ENCODE measurements around the gene FAM117A. TPM values are rescaled to one million over a fixed set of nuclear protein-coding genes. Genes with fewer than 3 reads are reported as not detected.
A peak's percentile ranks its signal among the peaks of the same experiment; 100 is the strongest.

FAM117A gene
- total and polyA plus RNA-seq, 11 donors = 5.2 to 18.5 (median 10.4) TPM

DNA sequence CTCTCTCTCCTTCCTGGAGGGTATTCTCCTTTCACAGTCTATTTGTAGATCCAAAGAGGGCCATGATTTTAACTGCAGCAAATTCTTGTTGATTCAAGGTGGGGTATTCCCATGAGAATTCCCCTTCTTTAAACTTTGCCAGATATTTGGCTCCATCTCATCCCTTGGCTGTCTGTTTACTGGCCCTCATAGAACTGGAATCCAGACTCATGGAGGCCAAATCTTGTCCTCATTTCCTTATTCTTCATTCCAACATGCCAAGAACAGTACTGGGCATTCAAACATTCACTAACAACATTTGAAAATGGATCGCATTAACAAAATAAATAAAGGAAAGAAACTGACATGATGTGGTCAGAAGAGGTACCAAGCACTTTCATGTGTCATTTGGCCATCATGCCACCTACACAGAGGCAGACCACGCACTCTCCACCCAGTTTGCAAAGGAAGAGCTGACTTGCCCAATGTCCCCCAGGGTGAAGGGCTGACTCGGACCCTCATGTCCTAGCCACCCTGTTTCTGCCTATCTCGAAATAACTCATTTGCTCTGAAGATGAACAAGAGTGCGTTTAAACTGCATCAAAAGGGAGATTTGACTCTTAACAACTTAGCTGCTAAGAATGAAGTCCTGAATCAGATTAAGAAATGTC, 33.0 kb downstream of the FAM117A start:
- H3K27me3 ChIP-seq = no peaks in the 10 kb centered on the region
- no peak for DNase-seq
- intact Hi-C loops (cut with DNase I) = loop anchor here in 1 of 10 donors (2.0 kb wide), 1 partner anchor 48 kb away; no protein-coding TSS in a partner anchor
- H3K27ac ChIP-seq = peak overlapping the region; percentile 35 to 94 (median 76)
- H3K4me3 ChIP-seq = no peak overlapping the region
- H3K36me3 ChIP-seq = no peaks in the 10 kb centered on the region
- no peak for TF ChIP-seq POLR2A (IDR thresholded peaks at IDR 0.05)
- TF ChIP-seq, protein P1, sequence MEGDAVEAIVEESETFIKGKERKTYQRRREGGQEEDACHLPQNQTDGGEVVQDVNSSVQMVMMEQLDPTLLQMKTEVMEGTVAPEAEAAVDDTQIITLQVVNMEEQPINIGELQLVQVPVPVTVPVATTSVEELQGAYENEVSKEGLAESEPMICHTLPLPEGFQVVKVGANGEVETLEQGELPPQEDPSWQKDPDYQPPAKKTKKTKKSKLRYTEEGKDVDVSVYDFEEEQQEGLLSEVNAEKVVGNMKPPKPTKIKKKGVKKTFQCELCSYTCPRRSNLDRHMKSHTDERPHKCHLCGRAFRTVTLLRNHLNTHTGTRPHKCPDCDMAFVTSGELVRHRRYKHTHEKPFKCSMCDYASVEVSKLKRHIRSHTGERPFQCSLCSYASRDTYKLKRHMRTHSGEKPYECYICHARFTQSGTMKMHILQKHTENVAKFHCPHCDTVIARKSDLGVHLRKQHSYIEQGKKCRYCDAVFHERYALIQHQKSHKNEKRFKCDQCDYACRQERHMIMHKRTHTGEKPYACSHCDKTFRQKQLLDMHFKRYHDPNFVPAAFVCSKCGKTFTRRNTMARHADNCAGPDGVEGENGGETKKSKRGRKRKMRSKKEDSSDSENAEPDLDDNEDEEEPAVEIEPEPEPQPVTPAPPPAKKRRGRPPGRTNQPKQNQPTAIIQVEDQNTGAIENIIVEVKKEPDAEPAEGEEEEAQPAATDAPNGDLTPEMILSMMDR (IDR thresholded peaks at IDR 0.05) = no peak
- 65 to 75% (median 71%) methylated on average over 5 of the region's 5 CpGs for WGBS, 4 donors
- no peaks in the 10 kb centered on the region for H3K9me3 ChIP-seq
- no peak for ATAC-seq
- peaks cover 4 to 70% (median 52%) of the 10 kb centered on the region in 12 donors for H3K4me1 ChIP-seq

GRCh38 chr17:49730078-49730784, 33.7 kb downstream of the FAM117A start:
- DNase-seq (peak; percentile 84 to 95 (median 91)), ATAC-seq (peak; percentile 96 to 97 (median 97))
- Histone ChIP-seq H3K36me3 (peaks cover 0 to 5% (median 0%) of the 10 kb centered on the region in 9 donors), H3K4me3 (no peak overlapping the region), H3K4me1 (peaks cover 4 to 72% (median 52%) of the 10 kb centered on the region in 12 donors), H3K27ac (peak overlapping the region; percentile 35 to 94 (median 76)), H3K27me3 (no peaks in the 10 kb centered on the region), H3K9me3 (no peaks in the 10 kb centered on the region)
- TF ChIP-seq, protein P1 (IDR thresholded peaks at IDR 0.05) = no peak
- WGBS, 4 donors = 6 to 12% (median 11%) methylated on average over 4 of the region's 4 CpGs
- intact Hi-C loops (cut with DNase I) = loop anchor here in 1 of 10 donors (2.0 kb wide), 1 partner anchor 49 kb away; no protein-coding TSS in a partner anchor

- H3K27ac ChIP-seq = peak overlapping the region in 11 of 12 donors; percentile 35 to 94 (median 75)
- WGBS, 4 donors = 59 to 77% (median 70%) methylated on average over 3 of the region's 3 CpGs
- no peak overlapping the region for H3K4me3 ChIP-seq
- TF ChIP-seq POLR2A (IDR thresholded peaks at IDR 0.05) = no peak
- TF ChIP-seq, protein P1 (IDR thresholded peaks at IDR 0.05) = no peak
- H3K36me3 ChIP-seq = peaks cover 0 to 5% (median 0%) of the 10 kb centered on the region in 9 donors
- H3K9me3 ChIP-seq = no peaks in the 10 kb centered on the region
- peak in 1 of 5 donors; percentile 43 for DNase-seq
- H3K4me1 ChIP-seq = peaks cover 4 to 83% (median 56%) of the 10 kb centered on the region in 12 donors
- H3K27me3 ChIP-seq = no peaks in the 10 kb centered on the region
- intact Hi-C loops (cut with DNase I) = loop anchor here in 2 of 10 donors (5.0 to 10.0 kb wide), 2 partner anchors 33 to 266 kb away; partner anchors contain the start of genes DLX3 (in 1 of the 2) and FAM117A (in 1 of the 2)
- ATAC-seq = peak in 3 of 4 donors; percentile 35 to 54 (median 44)
These were observed 34.9 kb downstream of the FAM117A start for GRCh38 chr17:49729069-49729468.

DNA sequence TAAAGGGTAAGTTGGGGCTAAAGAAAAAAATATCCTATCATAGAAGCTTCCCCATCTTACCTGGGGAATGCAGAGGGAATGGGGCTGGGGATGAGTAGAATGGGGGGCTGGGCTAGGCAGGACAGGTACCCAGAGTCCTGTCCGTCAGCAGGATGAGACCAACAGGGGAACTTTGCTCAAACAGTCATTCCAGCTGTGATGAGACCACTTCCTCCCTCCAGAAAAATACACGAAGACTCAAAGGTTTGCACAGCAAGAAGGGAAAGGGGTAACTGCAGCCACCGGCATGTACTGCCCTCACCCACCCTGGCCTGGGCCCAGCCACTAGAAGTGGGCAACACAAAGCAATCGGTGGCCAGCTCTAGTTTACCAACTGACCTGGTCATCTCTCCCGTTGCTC, 35.5 kb downstream of the FAM117A start:
- TF ChIP-seq, protein P1 (IDR thresholded peaks at IDR 0.05) = no peak
- TF ChIP-seq POLR2A (IDR thresholded peaks at IDR 0.05) = no peak
- Histone ChIP-seq H3K27ac (peak overlapping the region in 9 of 12 donors; percentile 22 to 94 (median 78)), H3K9me3 (no peaks in the 10 kb centered on the region), H3K27me3 (no peaks in the 10 kb centered on the region), H3K36me3 (peaks cover 0 to 5% (median 0%) of the 10 kb centered on the region in 9 donors), H3K4me1 (peaks cover 4 to 87% (median 61%) of the 10 kb centered on the region in 12 donors), H3K4me3 (no peak overlapping the region)
- intact Hi-C loops (cut with DNase I) = loop anchor here in 2 of 10 donors (5.0 to 10.0 kb wide), 2 partner anchors 34 to 266 kb away; partner anchors contain the start of genes DLX3 (in 1 of the 2) and FAM117A (in 1 of the 2)
- ATAC-seq (no peak), DNase-seq (no peak)
- 80 to 90% (median 85%) methylated on average over 5 of the region's 5 CpGs for WGBS, 4 donors
